ENCODE data around the gene TUBA3E.
"Not testable (repeated sequence)": the region's sequence is repeated elsewhere in the genome, so short reads cannot be mapped to it uniquely, and the experiment has no call there.

DNA sequence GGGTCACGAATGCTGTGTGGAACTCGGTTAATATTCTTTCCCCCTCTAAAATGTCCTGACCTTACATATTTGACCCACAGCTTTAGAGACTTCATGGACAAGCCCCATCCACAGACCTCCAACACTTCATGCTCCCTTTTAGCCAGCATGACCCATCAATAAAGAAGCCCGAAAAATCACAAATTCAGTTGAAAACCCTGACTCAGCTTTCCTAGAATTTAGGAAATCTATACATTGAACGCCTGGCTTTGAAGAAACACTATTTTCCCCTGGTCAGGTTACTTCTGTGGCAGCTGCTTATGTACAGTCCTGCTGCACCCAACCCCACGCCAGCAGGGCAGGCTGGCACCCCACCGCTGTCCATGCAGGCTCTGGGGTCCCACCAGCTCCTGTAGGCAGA lies 6.9 kb downstream of the TUBA3E start:
- TF ChIP-seq YY1 (IDR thresholded peaks at IDR 0.05; ENCODE audit: insufficient read depth, insufficient read length); ZNF274 (IDR thresholded peaks at IDR 0.05; ENCODE audit: low read depth, low read length): not testable (repeated sequence)
